Measurements from ENCODE around the gene USP47.

The USP47 gene

DNA sequence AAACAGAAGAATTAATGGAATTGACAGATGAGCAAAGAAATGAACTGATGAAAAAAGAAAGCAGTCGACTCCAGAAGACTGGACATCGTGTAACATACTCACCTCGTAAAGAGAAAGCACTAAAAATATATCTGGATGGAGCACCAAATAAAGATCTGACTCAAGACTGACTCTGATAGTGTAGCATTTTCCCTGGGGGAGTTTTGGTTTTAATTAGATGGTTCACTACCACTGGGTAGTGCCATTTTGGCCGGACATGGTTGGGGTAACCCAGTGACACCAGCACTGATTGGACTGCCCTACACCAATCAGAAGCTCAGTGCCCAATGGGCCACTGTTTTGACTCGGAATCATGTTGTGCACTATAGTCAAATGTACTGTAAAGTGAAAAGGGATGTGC lies 114.2 kb downstream of the USP47 start:
- TF ChIP-seq PAX5 (IDR thresholded peaks at IDR 0.05; ENCODE audit: insufficient read depth, low read length, severe bottlenecking), result no peak
- no peak for TF ChIP-seq POLR2AphosphoS5 (IDR thresholded peaks at IDR 0.05; ENCODE audit: low read depth, low read length)
- TF ChIP-seq POU2F2 (IDR thresholded peaks at IDR 0.05; ENCODE audit: low read depth, low read length), result no peak
- no peak for TF ChIP-seq SPI1 (IDR thresholded peaks at IDR 0.05; ENCODE audit: low read depth, low read length)
- TF ChIP-seq TAF1 (IDR thresholded peaks at IDR 0.05; ENCODE audit: low read depth, low read length), result no peak
- TF ChIP-seq POLR2A (IDR thresholded peaks at IDR 0.05; ENCODE audit: low read depth, low read length), result no peak
- FAIRE-seq (no peak), DNase-seq (ENCODE audit: insufficient read length, low spot score) (no peak)

DNA sequence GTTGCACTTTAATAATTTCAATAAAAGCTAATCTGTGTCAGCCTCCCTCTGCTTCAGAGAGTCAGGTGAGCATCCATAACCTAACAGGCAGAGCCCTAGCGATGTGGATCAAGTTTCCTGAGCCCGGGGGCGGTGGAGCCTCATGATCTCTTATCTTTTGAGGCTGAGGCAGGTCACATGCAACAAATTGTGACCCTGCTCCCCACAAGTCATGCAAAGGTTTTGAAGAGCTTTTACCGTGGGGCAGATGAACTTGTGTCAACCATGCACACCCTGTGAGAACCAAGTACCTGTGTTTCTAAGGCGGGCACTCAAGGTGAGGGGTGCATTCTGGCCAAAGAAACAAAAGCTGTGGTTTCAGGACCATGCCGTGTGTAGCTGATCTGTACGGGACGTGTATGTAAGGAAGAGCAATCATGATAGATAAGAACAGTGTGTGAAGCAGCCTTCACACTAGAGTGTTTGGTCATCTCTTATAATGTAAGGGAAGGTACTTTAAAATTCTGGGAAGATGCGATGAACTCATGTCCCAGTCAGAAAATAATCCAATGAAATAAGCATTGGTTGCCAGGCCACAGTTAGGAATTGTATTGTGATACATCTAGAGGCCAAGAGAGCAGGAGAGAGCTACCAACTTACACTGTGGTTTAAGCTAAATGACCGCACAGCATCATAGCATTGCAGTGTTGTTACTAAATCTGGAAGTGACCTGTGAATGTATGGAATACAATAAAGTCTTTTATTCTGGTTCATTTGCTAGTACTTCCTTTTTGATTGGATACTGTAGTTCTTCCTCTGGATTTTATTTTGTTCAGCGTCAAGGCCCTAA lies 116.8 kb downstream of the USP47 start:
- DNase-seq (ENCODE audit: insufficient read length, low spot score) (no peak), FAIRE-seq (no peak)
- TF ChIP-seq PAX5 (IDR thresholded peaks at IDR 0.05; ENCODE audit: insufficient read depth, low read length, severe bottlenecking) (no peak), POU2F2 (IDR thresholded peaks at IDR 0.05; ENCODE audit: low read depth, low read length) (no peak), SPI1 (IDR thresholded peaks at IDR 0.05; ENCODE audit: low read depth, low read length) (no peak), POLR2AphosphoS5 (IDR thresholded peaks at IDR 0.05; ENCODE audit: low read depth, low read length) (no peak), POLR2A (IDR thresholded peaks at IDR 0.05; ENCODE audit: low read depth, low read length) (no peak), TAF1 (IDR thresholded peaks at IDR 0.05; ENCODE audit: low read depth, low read length) (no peak)

DNA sequence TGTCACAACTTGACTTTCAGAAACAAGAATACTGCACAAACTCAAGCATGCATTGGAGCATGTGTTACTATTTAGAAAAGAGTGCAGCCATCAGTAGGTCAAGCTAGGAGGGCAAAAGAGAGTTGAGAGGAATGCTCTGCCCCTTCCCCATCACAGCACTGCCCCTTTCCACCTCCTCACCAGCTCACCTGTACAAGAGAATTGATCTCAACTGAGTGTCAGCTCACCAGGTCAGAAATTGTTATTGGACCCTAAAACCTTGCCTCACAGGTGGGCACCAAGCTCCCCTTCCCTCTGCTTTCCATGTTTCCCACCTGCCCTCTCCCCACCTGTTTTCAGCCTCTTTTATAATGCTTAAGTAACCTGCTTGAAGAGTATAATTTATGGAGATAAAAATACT lies 117.8 kb downstream of the USP47 start:
- no peak for FAIRE-seq
- no peak for TF ChIP-seq POLR2A (IDR thresholded peaks at IDR 0.05; ENCODE audit: low read depth, low read length)
- no peak for TF ChIP-seq POU2F2 (IDR thresholded peaks at IDR 0.05; ENCODE audit: low read depth, low read length)
- TF ChIP-seq TAF1 (IDR thresholded peaks at IDR 0.05; ENCODE audit: low read depth, low read length), result no peak
- TF ChIP-seq POLR2AphosphoS5 (IDR thresholded peaks at IDR 0.05; ENCODE audit: low read depth, low read length), result no peak
- no peak for TF ChIP-seq SPI1 (IDR thresholded peaks at IDR 0.05; ENCODE audit: low read depth, low read length)
- no peak for TF ChIP-seq PAX5 (IDR thresholded peaks at IDR 0.05; ENCODE audit: insufficient read depth, low read length, severe bottlenecking)
- no peak for DNase-seq (ENCODE audit: insufficient read length, low spot score)

DNA sequence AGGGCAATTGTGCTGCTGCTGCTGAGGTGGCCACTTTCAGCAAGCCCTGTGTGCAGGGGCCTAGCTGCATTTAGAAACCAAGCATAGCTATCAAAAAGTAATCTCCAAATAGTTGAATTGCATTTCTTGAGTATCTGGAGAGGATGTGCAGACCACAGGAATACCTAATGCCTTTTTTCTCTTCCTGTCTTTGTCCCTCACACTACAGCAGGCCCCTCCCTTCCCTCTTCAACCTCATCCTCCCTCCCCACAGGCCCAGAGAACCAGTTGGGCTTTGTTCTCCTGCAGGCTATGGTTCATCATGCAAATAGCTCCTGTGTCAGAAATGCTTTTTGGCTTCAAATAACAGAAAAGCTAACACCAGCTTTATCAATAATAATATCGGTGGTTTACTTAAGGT lies 118.9 kb downstream of the USP47 start:
- FAIRE-seq (peak; percentile 50), DNase-seq (ENCODE audit: insufficient read length, low spot score) (no peak)
- TF ChIP-seq SPI1 (IDR thresholded peaks at IDR 0.05; ENCODE audit: low read depth, low read length) (no peak), TAF1 (IDR thresholded peaks at IDR 0.05; ENCODE audit: low read depth, low read length) (no peak), POLR2AphosphoS5 (IDR thresholded peaks at IDR 0.05; ENCODE audit: low read depth, low read length) (no peak), POU2F2 (IDR thresholded peaks at IDR 0.05; ENCODE audit: low read depth, low read length) (no peak), PAX5 (IDR thresholded peaks at IDR 0.05; ENCODE audit: insufficient read depth, low read length, severe bottlenecking) (no peak), POLR2A (IDR thresholded peaks at IDR 0.05; ENCODE audit: low read depth, low read length) (no peak)

DNA sequence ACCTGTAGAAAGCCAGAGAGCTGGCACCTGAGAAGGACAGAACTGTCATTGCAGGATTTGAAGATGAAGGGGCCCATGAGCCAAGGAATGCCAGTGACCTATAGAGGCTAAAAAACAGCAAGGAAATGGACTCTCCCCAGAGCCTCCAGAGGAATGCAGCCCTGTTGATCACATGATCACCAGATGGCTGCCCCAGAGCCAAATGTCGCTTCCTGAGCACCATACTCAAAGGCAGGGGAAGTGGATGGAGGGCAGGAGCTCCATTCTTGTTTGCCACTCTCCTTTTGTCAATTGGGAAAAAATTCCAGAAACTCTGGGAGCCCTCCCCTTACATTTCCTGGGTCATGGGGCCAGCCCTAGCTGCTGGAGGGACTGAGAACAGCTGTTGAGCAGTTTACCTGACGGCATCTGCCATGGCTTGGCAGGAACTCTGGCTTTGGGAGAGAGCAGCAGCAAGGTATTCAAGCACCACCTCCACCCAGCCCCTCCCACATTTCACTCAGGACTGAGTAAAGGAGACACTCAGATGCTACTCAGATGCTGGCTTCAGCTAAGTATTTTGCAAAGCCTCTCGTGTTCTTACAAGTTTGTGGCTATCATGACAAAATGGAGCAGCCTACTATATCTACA lies 119.7 kb downstream of the USP47 start:
- TF ChIP-seq PAX5 (IDR thresholded peaks at IDR 0.05; ENCODE audit: insufficient read depth, low read length, severe bottlenecking), result no peak
- no peak for TF ChIP-seq POU2F2 (IDR thresholded peaks at IDR 0.05; ENCODE audit: low read depth, low read length)
- no peak for TF ChIP-seq SPI1 (IDR thresholded peaks at IDR 0.05; ENCODE audit: low read depth, low read length)
- TF ChIP-seq TAF1 (IDR thresholded peaks at IDR 0.05; ENCODE audit: low read depth, low read length), result no peak
- TF ChIP-seq POLR2AphosphoS5 (IDR thresholded peaks at IDR 0.05; ENCODE audit: low read depth, low read length), result no peak
- no peak for TF ChIP-seq POLR2A (IDR thresholded peaks at IDR 0.05; ENCODE audit: low read depth, low read length)
- no peak for FAIRE-seq
- DNase-seq (ENCODE audit: insufficient read length, low spot score), result no peak

DNA sequence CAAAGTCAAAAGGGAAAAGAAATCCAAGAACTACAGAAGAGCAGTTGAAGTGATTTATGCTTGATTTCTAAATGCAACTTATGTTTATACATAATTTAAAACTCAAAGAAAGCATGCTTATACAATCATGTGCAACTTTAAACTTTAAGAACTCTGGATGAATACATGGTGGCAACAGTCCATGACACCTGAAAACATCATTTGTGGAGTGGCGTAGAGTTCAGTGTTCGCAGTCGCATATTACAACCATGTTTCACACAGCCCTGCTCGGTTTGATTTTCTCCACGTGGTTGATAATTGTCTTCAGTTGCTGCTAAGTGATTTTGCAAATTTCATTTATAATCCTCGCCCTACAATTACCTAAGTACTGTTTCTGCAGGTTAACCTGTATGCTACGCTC lies 121.3 kb downstream of the USP47 start:
- no peak for TF ChIP-seq POLR2A (IDR thresholded peaks at IDR 0.05; ENCODE audit: low read depth, low read length)
- no peak for TF ChIP-seq TAF1 (IDR thresholded peaks at IDR 0.05; ENCODE audit: low read depth, low read length)
- TF ChIP-seq SPI1 (IDR thresholded peaks at IDR 0.05; ENCODE audit: low read depth, low read length), result no peak
- no peak for TF ChIP-seq PAX5 (IDR thresholded peaks at IDR 0.05; ENCODE audit: insufficient read depth, low read length, severe bottlenecking)
- no peak for TF ChIP-seq POLR2AphosphoS5 (IDR thresholded peaks at IDR 0.05; ENCODE audit: low read depth, low read length)
- no peak for TF ChIP-seq POU2F2 (IDR thresholded peaks at IDR 0.05; ENCODE audit: low read depth, low read length)
- no peak for FAIRE-seq

DNA sequence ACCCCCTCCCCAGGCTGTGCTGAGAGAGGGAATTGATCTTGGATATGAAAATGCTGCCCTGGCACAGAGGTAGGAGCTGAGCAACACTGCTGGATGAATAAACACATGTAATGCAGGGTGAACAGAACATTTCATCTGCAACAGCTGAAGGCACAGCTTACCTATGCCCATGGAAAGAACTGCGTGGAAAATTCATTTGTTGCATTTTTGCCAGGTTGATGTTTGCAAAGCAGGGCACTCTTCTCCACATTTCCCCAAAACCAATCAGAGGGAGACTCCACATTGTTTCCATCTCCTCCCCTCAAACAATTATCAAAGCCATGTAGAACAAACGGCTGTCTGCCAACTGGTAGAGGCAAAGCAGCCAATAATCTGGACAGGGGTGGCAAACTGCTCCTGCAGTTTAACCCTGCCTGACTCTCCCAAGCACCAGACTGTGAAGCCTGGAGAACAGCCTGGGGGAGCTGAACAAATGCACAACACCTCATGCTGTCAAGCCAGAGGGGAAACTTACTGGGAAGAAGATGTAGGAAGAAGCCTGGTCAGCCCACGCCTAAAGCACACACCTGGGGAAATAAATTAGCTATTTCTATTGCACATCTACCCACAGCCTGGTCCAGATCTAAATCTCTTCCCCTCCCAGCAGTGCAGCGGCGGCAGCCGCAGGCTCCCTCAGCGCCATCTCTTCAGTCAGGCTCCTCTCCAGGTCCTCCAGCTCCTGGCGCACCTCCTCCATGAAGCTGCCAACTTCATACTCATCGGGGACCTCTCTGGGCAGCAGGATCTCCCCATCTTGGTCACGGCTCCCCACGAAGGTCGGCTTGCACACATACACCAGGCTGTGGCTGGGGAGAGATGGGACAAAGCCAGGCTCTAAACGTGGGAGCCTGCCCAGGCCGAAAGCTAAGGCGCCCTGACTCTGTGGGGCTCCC lies 122.3 kb downstream of the USP47 start:
- FAIRE-seq (no peak), DNase-seq (ENCODE audit: insufficient read length, low spot score) (no peak)
- TF ChIP-seq PAX5 (IDR thresholded peaks at IDR 0.05; ENCODE audit: insufficient read depth, low read length, severe bottlenecking), result no peak
- no peak for TF ChIP-seq POU2F2 (IDR thresholded peaks at IDR 0.05; ENCODE audit: low read depth, low read length)
- no peak for TF ChIP-seq POLR2AphosphoS5 (IDR thresholded peaks at IDR 0.05; ENCODE audit: low read depth, low read length)
- no peak for TF ChIP-seq TAF1 (IDR thresholded peaks at IDR 0.05; ENCODE audit: low read depth, low read length)
- no peak for TF ChIP-seq SPI1 (IDR thresholded peaks at IDR 0.05; ENCODE audit: low read depth, low read length)
- no peak; the same call in 1 of the 2 replicates for TF ChIP-seq POLR2A (IDR thresholded peaks at IDR 0.05; ENCODE audit: low read depth, low read length)

More for the DNA sequence above, 121.3 kb downstream of the USP47 start:
- no peak for DNase-seq (ENCODE audit: insufficient read length, low spot score)

DNA sequence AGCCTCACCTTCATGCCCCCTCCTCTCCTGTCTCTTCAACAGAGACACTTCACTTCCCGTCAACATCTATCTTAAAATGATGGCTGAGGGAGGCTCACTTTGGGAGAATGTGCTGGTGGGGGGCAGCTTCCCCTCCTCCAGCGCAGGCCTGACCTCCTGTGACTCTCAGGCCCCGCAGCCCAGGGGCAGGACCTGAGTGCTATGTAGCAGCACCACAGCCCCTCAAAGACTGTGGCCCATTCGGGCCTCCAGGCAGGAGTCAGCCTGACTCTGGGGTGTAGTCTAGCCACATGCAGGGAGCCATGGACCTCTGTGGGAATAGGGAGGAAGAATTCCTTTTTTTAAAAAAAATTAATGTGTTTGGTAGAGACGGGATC lies 123.0 kb downstream of the USP47 start:
- FAIRE-seq (no peak), DNase-seq (ENCODE audit: insufficient read length, low spot score) (no peak)
- TF ChIP-seq SPI1 (IDR thresholded peaks at IDR 0.05; ENCODE audit: low read depth, low read length), result no peak
- TF ChIP-seq POLR2A (IDR thresholded peaks at IDR 0.05; ENCODE audit: low read depth, low read length), result no peak
- no peak for TF ChIP-seq PAX5 (IDR thresholded peaks at IDR 0.05; ENCODE audit: insufficient read depth, low read length, severe bottlenecking)
- no peak for TF ChIP-seq POLR2AphosphoS5 (IDR thresholded peaks at IDR 0.05; ENCODE audit: low read depth, low read length)
- TF ChIP-seq TAF1 (IDR thresholded peaks at IDR 0.05; ENCODE audit: low read depth, low read length), result no peak
- no peak for TF ChIP-seq POU2F2 (IDR thresholded peaks at IDR 0.05; ENCODE audit: low read depth, low read length)

Measured in GM12891 (cell line).